ENCODE measurements around the gene ZC3H12D. TPM values are rescaled to one million over a fixed set of nuclear protein-coding genes. Genes with fewer than 3 reads are reported as not detected.
A peak's percentile ranks its signal among the peaks of the same experiment; 100 is the strongest.

The ZC3H12D gene
- total and polyA plus RNA-seq, 2 of the 8 experiments (the other 6 are each of a cell fraction or from before 2014, with no cell fraction given) = 0.05 to 0.07 TPM

DNA sequence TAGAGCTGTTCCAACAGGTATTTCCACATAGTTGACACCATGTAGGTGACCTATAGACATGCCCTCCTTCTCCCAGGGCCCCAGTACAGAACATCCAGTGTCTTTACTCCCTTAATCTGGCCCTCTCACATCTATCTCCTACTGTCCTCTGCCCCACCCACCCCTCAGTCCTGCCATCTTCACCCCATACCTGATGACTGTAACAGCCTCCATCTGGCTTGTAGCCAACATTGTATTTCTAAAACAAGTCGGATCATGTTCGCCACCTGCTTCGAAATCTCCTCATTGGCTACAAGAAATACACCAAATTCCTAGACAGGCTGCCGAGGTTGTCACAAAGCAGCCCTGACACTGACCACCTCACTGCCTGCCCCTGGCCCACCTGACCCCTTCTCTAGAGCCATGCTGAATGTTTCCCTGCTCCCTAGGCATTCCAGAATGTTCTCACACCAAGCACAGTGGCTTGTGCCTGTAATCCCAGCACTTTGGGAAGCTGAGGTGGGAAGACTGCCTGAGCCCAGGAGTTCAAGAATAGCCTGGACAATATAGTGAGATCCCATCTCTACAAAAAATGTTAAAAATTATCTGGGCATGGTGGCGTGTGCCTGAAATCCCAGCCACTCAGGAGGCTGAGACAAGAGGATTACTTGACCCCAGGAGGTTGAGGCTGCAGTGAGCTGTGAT is 6.0 kb downstream of the ZC3H12D start:
- Histone ChIP-seq H3K79me2 (ENCODE audit: control insufficient read depth in 1 of 2, insufficient read depth in 2 of 2, low read length in 2 of 2) (no peaks in the 10 kb centered on the region), H3K23ac (ENCODE audit: insufficient read length) (no peak overlapping the region)
- POLR2A ChIA-PET (ENCODE audit: partially characterized antibody) = interaction anchor here (0.6 kb wide), 1 partner anchor 51 kb away, joined by 3 read pairs; no protein-coding TSS in a partner anchor

More for the DNA sequence above, 6.0 kb downstream of the ZC3H12D start:
- Histone ChIP-seq H3K56ac (replicated peaks; ENCODE audit: insufficient read length, low read depth, low read length) (no peak overlapping the region), H3K4me1 (replicated peaks in 1 of 4; ENCODE audit: control insufficient read depth in 3 of 4, insufficient read depth in 4 of 4, low read length in 3 of 4) (no peaks in the 10 kb centered on the region; a peak in 1 of 7 replicates), H3K27me3 (replicated peaks in 1 of 4; ENCODE audit: control insufficient read depth in 3 of 4, extremely low read depth in 1 of 4, insufficient read depth in 3 of 4, low read length in 3 of 4) (no peaks in the 10 kb centered on the region), H2BK15ac (ENCODE audit: low read length) (no peak overlapping the region), H3K23me2 (ENCODE audit: low read depth, low read length) (peaks cover 2% of the 10 kb centered on the region; the same call in 1 of the 2 replicates), H2BK5ac (ENCODE audit: low read depth, low read length) (peak overlapping the region; percentile 60; the same call in 1 of the 2 replicates), H3K36me3 (ENCODE audit: control insufficient read depth in 2 of 4, insufficient read depth in 4 of 4, low read length in 3 of 4) (no peaks in the 10 kb centered on the region), H3K4me3 (ENCODE audit: extremely low read depth in 1 of 4, insufficient read depth in 2 of 4, low read depth in 3 of 4, low read length in 4 of 4) (no peak overlapping the region), H2BK120ac (replicated peaks; ENCODE audit: low read depth, low read length) (no peak overlapping the region), H3K9me3 (ENCODE audit: insufficient read depth in 2 of 2, low read depth in 1 of 2, low read length in 1 of 2) (no peaks in the 10 kb centered on the region), H3K14ac (ENCODE audit: insufficient read length) (no peak overlapping the region), H3K79me1 (ENCODE audit: low read depth, low read length) (no peaks in the 10 kb centered on the region), H4K8ac (ENCODE audit: extremely low read depth, insufficient read depth, low read length) (no peak overlapping the region), H4K5ac (ENCODE audit: insufficient read length, low read depth, low read length) (no peak overlapping the region), H2BK20ac (ENCODE audit: low read length) (no peak overlapping the region), H3K4me2 (ENCODE audit: insufficient read depth in 1 of 2, low read depth in 2 of 2, low read length in 2 of 2) (no peak overlapping the region), H4K20me1 (replicated peaks in 1 of 2; ENCODE audit: control insufficient read depth in 1 of 2, insufficient read depth in 2 of 2, low read length in 2 of 2) (no peaks in the 10 kb centered on the region), H2AFZ (ENCODE audit: low read length) (no peak overlapping the region), H3K4ac (replicated peaks; ENCODE audit: insufficient read length, low read depth, low read length) (no peak overlapping the region), H3K9ac (replicated peaks in 1 of 4; ENCODE audit: extremely low read depth in 1 of 4, low read depth in 3 of 4, low read length in 3 of 4) (no peak overlapping the region), H4K91ac (replicated peaks; ENCODE audit: insufficient read length, low read length) (no peak overlapping the region), H2AK5ac (ENCODE audit: low read depth, low read length) (no peak overlapping the region), H2BK12ac (ENCODE audit: low read depth, low read length) (no peak overlapping the region; the same call in 1 of the 2 replicates), H3K18ac (ENCODE audit: extremely low read depth, low read length) (no peak overlapping the region), H3K27ac (ENCODE audit: low read depth, low read length) (no peak overlapping the region)
- CTCF ChIA-PET (ENCODE audit: partially characterized antibody) = interaction anchor here (1.0 kb wide), 1 partner anchor 50 kb away, joined by 4 read pairs; no protein-coding TSS in a partner anchor
- no peak for TF ChIP-seq TCF12 (IDR thresholded peaks at IDR 0.05; ENCODE audit: low read depth, low read length)
- TF ChIP-seq ATF3 (IDR thresholded peaks at IDR 0.05; ENCODE audit: insufficient read depth, low read depth, low read length) = no peak
- TF ChIP-seq CTBP2 (IDR thresholded peaks at IDR 0.05; ENCODE audit: borderline replicate concordance, insufficient read depth, insufficient read length, low read length) = no peak
- no peak for FAIRE-seq
- no peak for DNase-seq (ENCODE audit: low read depth in 1 of 2, low spot score in 2 of 2)
- 95% methylated on average over 5 of the region's 5 CpGs; no CpG with 5 or more reads in 1 of the 2 experiments for WGBS, 2 experiments (ENCODE audit: extremely low coverage in 1 of 2, insufficient coverage in 1 of 2, insufficient read length in 1 of 2, insufficient replicate concordance in 2 of 2, low coverage in 1 of 2, low lambda C conversion rate in 2 of 2, missing lambda C conversion rate in 1 of 2)
